ENCODE results near the gene SKI. TPM values are rescaled to one million over a fixed set of nuclear protein-coding genes. Genes with fewer than 3 reads are reported as not detected.
"Not testable (repeated sequence)": the region's sequence is repeated elsewhere in the genome, so short reads cannot be mapped to it uniquely, and the experiment has no call there.

The SKI gene
- polyA plus RNA-seq, 1 donor: 46.1 TPM

DNA sequence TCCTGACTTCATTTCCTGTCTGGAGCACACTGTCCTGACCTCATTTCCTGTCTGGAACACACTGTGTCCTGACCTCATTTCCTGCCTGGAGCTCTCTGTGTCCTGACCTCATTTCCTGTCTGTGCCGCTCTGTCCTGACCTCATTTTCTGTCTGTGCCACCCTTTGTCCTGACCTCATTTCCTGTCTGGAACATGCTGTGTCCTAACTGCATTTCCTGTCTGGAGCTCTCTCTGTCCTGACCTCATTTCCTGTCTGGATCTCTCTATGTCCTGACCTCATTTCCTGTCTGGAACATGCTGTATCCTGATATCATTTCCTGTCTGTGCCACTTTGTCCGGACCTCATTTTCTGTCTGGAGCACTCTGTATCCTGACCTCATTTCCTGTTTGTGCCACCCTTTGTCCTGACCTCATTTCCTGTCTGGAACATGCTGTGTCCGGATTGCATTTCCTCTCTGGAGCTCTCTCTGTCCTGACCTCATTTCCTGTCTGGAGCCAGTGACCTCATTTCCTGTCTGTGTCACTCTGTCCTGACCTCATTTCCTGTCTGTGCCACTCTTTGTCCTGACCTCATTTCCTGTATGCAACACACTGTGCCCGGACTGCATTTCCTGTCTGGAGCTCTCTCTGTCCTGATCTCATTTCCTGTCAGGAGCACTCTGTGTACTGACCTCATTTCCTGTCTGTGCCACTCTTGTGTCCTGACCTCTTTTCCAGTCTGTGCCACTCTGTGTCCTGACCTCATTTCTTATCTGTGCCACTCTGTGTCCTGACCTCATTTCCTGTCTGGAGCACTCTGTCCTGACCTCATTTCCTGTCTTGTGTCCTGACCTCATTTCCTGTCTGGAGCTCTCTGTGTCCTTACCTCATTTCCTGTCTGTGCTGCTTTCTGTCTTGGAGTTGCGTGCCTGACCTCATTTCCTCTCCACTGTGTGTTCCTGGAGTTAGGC lies 27.6 kb downstream of the SKI start:
- Histone ChIP-seq H3K36me3 (ENCODE audit: control insufficient read depth, insufficient read depth, low read length) (peaks cover 18% of the 10 kb centered on the region), H3K4me1 (ENCODE audit: control insufficient read depth, insufficient read depth, low read length) (peaks cover 34% of the 10 kb centered on the region), H3K9me3 (ENCODE audit: control insufficient read depth, low read depth, low read length) (peaks cover 10% of the 10 kb centered on the region), H3K27ac (ENCODE audit: low read length) (peak overlapping the region; percentile 38), H3K27me3 (ENCODE audit: control insufficient read depth, insufficient read depth, low read length) (no peaks in the 10 kb centered on the region), H3K4me3 (ENCODE audit: low read length) (no peak overlapping the region)
- WGBS (ENCODE audit: insufficient coverage, low lambda C conversion rate): 74% methylated on average over 3 of the region's 5 CpGs
- peak in 1 of 2 donors; percentile 56 for DNase-seq

DNA sequence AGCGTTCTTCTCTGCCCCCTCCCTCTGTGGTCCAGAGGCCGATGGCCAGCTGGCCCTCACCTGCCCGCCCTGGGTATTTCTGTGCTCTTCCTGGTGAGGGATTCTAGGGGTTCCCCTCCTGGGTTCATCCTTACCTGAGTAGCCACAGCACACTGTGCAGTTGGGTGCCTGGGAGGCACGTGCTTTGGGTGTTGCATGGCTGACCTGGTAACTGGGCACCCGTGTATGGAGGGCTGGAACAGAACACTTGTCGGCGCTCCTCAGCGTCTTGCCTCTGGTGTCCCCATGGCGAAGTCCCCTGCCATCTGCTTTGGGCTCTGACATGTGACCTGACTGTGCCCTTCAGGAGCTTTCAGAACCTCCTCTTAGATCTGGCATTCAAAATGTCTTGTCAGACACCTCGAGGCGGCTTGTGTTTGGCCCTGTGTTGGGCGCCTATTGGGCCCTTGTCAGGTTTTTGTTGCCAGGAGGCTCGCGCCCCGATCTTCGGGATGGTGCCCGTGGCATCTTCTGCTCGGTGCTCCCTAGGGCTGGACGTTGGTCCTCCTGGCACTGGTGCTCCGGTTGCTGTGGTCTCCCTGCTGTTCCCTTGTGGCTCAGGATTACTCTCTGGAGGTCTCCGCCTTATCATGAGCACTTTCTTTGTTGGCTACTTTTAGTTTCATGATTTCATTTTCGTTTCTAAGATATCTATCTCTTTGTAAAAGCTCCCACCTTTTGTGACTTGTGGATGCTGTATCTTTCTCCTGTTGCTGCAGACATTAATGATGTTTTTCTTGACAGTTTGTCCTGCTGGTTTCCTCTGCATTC lies 28.5 kb downstream of the SKI start:
- no peak overlapping the region for H3K4me3 ChIP-seq (ENCODE audit: low read length)
- 72% methylated on average over 2 of the region's 22 CpGs for WGBS (ENCODE audit: insufficient coverage, low lambda C conversion rate)
- H3K36me3 ChIP-seq (ENCODE audit: control insufficient read depth, insufficient read depth, low read length): peaks cover 18% of the 10 kb centered on the region
- no peak for DNase-seq
- H3K9me3 ChIP-seq (ENCODE audit: control insufficient read depth, low read depth, low read length): peaks cover 10% of the 10 kb centered on the region
- peak overlapping the region; percentile 38 for H3K27ac ChIP-seq (ENCODE audit: low read length)
- peaks cover 26% of the 10 kb centered on the region for H3K4me1 ChIP-seq (ENCODE audit: control insufficient read depth, insufficient read depth, low read length)
- no peaks in the 10 kb centered on the region for H3K27me3 ChIP-seq (ENCODE audit: control insufficient read depth, insufficient read depth, low read length)

DNA sequence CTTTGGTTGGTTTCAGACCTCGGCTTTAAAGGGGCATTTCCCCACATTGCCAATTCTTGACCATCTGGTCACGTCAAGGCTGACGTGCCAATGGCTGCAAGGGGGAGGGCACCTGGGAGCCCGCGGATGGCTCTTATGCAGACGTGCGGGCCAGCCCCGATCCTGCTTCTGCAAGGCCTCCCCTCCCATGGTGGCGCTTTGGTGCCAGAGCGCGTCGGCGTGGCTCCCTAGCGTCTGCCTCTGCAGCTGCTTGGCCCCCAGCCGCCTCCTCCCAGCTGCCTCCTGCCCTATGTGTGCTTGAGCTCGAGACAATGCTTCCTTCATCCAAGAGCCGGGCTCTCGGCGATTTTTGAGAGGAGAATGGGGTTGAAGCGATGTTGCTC lies 29.1 kb downstream of the SKI start:
- Histone ChIP-seq H3K36me3 (ENCODE audit: control insufficient read depth, insufficient read depth, low read length) (peaks cover 17% of the 10 kb centered on the region), H3K9me3 (ENCODE audit: control insufficient read depth, low read depth, low read length) (peaks cover 10% of the 10 kb centered on the region), H3K4me3 (ENCODE audit: low read length) (no peak overlapping the region), H3K27ac (ENCODE audit: low read length) (no peak overlapping the region), H3K4me1 (ENCODE audit: control insufficient read depth, insufficient read depth, low read length) (peaks cover 20% of the 10 kb centered on the region), H3K27me3 (ENCODE audit: control insufficient read depth, insufficient read depth, low read length) (no peaks in the 10 kb centered on the region)
- DNase-seq: no peak
- WGBS (ENCODE audit: insufficient coverage, low lambda C conversion rate): no CpG with 5 or more reads among the region's 20 CpGs

DNA sequence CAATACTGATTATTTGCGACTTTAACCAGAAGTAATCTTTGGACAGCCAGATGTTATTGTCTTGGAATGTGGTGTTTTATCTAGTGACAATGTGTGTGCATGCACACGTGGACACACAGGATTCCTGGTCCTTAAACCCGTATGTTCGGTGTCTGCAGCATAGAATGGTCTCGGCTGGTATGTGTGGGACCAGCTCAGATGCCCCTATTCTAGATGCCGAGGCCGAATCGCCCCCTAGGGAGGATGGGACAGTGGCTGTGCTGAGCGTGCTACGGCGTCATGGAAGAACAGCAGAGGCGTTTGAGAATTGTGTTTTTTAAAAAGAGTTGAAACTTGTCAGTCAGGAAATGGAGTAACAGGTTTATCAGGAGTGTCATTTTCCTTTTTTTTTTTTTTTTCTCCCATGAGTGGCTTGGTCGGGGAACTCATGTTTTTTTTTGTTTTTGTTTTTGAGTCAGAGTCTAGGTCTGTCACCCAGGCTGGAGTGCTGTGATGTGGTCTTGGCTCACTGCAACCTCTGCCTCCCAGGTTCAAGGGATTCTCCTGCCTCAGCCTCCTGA lies 30.1 kb downstream of the SKI start:
- 0% methylated on average over 1 of the region's 13 CpGs for WGBS (ENCODE audit: insufficient coverage, low lambda C conversion rate)
- Histone ChIP-seq H3K4me3 (ENCODE audit: low read length) (no peak overlapping the region), H3K9me3 (ENCODE audit: control insufficient read depth, low read depth, low read length) (peaks cover 10% of the 10 kb centered on the region), H3K36me3 (ENCODE audit: control insufficient read depth, insufficient read depth, low read length) (peaks cover 13% of the 10 kb centered on the region), H3K27me3 (ENCODE audit: control insufficient read depth, insufficient read depth, low read length) (no peaks in the 10 kb centered on the region), H3K4me1 (ENCODE audit: control insufficient read depth, insufficient read depth, low read length) (peaks cover 17% of the 10 kb centered on the region), H3K27ac (ENCODE audit: low read length) (no peak overlapping the region)
- DNase-seq: peak in 1 of 2 donors; percentile 39

DNA sequence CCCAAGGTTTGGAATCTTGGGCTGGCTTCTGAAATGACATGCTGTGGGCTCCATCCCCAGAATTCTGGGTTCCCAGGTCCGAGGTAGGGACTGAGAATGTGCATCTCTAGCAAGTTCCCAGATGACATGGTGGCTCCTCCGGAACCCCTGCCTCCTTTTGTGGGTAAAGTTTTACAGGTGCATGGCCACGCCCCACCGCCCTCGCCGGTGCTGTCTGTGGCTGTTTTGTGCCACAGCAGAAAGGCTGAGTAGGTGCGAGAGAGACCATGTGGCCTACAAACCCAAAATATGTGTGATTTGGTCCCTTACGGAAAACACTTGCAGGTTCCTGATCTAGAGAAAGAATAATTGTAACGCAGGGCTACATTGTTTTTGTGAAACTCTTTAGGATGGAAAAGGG lies 30.9 kb downstream of the SKI start:
- Histone ChIP-seq H3K27me3 (ENCODE audit: control insufficient read depth, insufficient read depth, low read length) (no peaks in the 10 kb centered on the region), H3K4me1 (ENCODE audit: control insufficient read depth, insufficient read depth, low read length) (peaks cover 17% of the 10 kb centered on the region), H3K4me3 (ENCODE audit: low read length) (no peak overlapping the region), H3K36me3 (ENCODE audit: control insufficient read depth, insufficient read depth, low read length) (peaks cover 5% of the 10 kb centered on the region), H3K27ac (ENCODE audit: low read length) (no peak overlapping the region), H3K9me3 (ENCODE audit: control insufficient read depth, low read depth, low read length) (peaks cover 7% of the 10 kb centered on the region)
- WGBS (ENCODE audit: insufficient coverage, low lambda C conversion rate): 80% methylated on average over 1 of the region's 9 CpGs
- DNase-seq: no peak

DNA sequence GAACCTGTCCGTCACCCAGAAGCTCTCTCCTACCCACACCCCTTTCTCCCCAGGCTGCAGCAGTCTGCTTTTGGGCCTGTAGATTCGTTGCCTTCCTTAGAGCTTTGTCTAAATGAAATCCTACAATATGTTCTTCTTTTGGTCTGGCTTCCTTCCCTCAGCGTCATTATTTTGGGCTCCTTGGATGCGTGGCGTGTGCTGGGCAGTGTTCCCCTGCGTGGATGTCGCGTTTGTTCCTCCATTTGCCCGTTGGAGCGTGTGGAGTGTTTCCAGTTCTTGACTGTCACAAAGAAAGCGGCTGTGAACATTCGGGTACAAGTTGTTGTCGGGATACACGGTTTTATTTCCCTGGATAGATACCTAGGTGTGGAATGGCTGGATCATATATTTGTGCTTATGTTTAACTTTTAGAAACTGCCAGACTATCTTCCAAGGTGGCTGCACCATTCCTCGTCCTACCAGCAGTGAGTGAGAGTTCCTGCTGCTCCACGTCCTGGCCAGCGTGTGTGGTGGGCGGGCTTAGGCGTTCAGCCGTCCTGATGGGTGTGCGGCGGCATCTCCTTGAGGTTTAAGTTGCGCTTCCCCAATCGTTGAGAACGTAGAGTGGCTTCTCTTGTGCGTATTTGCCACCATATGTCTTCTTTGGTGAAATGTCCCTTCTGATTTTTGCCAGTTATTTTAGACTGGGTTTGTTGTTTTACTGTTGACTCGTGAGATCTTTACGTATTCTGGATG lies 31.7 kb downstream of the SKI start:
- H3K9me3 ChIP-seq (ENCODE audit: control insufficient read depth, low read depth, low read length): peaks cover 5% of the 10 kb centered on the region
- no peak overlapping the region for H3K4me3 ChIP-seq (ENCODE audit: low read length)
- no peak for DNase-seq
- H3K4me1 ChIP-seq (ENCODE audit: control insufficient read depth, insufficient read depth, low read length): peaks cover 17% of the 10 kb centered on the region
- H3K27me3 ChIP-seq (ENCODE audit: control insufficient read depth, insufficient read depth, low read length): no peaks in the 10 kb centered on the region
- H3K27ac ChIP-seq (ENCODE audit: low read length): no peak overlapping the region
- 90% methylated on average over 4 of the region's 28 CpGs for WGBS (ENCODE audit: insufficient coverage, low lambda C conversion rate)
- peaks cover 2% of the 10 kb centered on the region for H3K36me3 ChIP-seq (ENCODE audit: control insufficient read depth, insufficient read depth, low read length)

DNA sequence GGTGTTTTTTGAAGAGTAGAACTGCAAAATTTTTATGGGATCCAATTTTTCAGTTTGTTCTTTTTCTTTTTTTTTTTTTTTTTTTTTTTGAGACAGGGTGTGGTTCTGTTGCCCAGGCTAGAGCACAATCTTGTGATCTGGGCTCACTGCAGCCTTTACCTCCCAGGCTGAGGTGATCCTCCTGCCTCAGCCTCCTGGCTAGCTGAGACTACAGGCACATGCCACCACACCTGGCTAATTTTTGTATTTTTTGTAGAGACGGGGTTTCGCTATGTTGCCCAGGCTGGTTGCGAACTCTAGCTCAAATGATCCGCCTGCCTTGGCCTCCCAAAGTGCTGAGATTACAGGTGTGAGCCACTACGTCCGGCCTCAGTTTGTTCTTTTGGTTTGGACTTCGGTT lies 32.4 kb downstream of the SKI start:
- not testable (repeated sequence) for H3K27ac ChIP-seq (ENCODE audit: low read length); H3K36me3 ChIP-seq (ENCODE audit: control insufficient read depth, insufficient read depth, low read length); H3K27me3 ChIP-seq (ENCODE audit: control insufficient read depth, insufficient read depth, low read length); H3K4me3 ChIP-seq (ENCODE audit: low read length); DNase-seq; H3K9me3 ChIP-seq (ENCODE audit: control insufficient read depth, low read depth, low read length)
- peaks cover 17% of the 10 kb centered on the region for H3K4me1 ChIP-seq (ENCODE audit: control insufficient read depth, insufficient read depth, low read length)
- WGBS (ENCODE audit: insufficient coverage, low lambda C conversion rate): no CpG with 5 or more reads among the region's 7 CpGs

DNA sequence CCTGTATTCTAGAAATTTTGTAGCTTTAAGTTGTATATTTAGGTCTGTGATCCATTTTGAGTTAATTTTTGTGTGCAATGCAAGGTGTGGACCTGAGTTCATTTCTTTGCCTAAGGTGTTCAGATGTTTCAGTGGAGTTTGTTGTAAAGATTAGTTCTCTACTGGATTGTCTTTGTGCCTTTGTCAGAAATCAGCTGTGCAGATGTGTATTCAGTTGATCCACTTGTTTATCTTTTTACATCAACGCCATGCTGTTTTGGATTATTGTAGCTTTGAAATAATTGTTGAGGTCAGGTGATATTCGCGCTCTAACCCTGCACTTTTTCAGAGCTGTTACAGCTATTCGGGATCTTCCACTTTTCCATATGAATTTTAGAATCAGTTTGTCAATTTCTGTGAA lies 32.8 kb downstream of the SKI start:
- H3K4me3 ChIP-seq (ENCODE audit: low read length): no peak overlapping the region
- peaks cover 5% of the 10 kb centered on the region for H3K9me3 ChIP-seq (ENCODE audit: control insufficient read depth, low read depth, low read length)
- no peak overlapping the region for H3K27ac ChIP-seq (ENCODE audit: low read length)
- no peak for DNase-seq
- peaks cover 17% of the 10 kb centered on the region for H3K4me1 ChIP-seq (ENCODE audit: control insufficient read depth, insufficient read depth, low read length)
- 93% methylated on average over 3 of the region's 4 CpGs for WGBS (ENCODE audit: insufficient coverage, low lambda C conversion rate)
- H3K36me3 ChIP-seq (ENCODE audit: control insufficient read depth, insufficient read depth, low read length): peaks cover 2% of the 10 kb centered on the region
- H3K27me3 ChIP-seq (ENCODE audit: control insufficient read depth, insufficient read depth, low read length): no peaks in the 10 kb centered on the region

DNA sequence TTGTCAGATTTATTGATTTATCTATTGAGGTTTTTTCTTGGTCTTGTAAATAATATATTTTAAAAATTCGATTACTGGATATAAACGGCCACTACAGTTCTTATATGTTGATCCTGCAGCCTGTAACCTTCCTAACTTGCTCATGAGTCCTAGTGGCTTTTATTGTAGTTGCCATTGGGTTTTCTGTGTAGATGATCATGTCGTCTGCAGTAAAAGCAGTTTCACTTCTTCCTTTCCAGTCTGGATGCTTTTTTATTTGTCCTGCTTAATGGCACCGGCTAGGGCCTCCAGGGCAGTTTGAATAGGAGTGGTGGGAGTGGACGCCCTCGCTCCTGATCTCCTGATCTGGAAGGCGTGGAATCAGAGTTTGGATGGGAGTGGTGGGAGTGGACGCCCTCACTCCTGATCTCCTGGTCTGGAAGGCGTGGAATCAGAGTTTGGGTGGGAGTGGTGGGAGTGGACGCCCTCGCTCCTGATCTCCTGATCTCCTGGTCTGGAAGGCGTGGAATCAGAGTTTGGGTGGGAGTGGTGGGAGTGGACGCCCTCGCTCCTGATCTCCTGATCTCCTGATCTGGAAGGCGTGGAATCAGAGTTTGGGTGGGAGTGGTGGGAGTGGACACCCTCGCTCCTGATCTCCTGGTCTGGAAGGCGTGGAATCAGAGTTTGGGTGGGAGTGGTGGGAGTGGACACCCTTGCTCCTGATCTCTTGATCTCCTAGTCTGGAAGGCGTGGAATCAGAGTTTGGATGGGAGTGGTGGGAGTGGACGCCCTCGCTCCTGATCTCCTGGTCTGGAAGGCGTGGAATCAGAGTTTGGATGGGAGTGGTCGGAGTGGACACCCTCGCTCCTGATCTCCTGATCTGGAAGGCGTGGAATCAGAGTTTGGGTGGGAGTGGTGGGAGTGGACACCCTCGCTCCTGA lies 33.6 kb downstream of the SKI start:
- DNase-seq: not testable (repeated sequence)
- 100% methylated on average over 3 of the region's 25 CpGs for WGBS (ENCODE audit: insufficient coverage, low lambda C conversion rate)
- peaks cover 17% of the 10 kb centered on the region for H3K4me1 ChIP-seq (ENCODE audit: control insufficient read depth, insufficient read depth, low read length)

More for the DNA sequence above, 33.6 kb downstream of the SKI start:
- H3K9me3 ChIP-seq (ENCODE audit: control insufficient read depth, low read depth, low read length); H3K4me3 ChIP-seq (ENCODE audit: low read length); H3K36me3 ChIP-seq (ENCODE audit: control insufficient read depth, insufficient read depth, low read length); H3K27ac ChIP-seq (ENCODE audit: low read length); H3K27me3 ChIP-seq (ENCODE audit: control insufficient read depth, insufficient read depth, low read length): not testable (repeated sequence)
